Measurements from ENCODE around the gene XIST. TPM values are rescaled to one million over a fixed set of nuclear protein-coding genes. Genes with fewer than 3 reads are reported as not detected.

XIST gene
- total RNA-seq, 4 donors from 2014 or later, result 0.18 to 841 (median 269) TPM

- no peak overlapping the region for H3K27ac ChIP-seq
- TF ChIP-seq CTCF (IDR thresholded peaks at IDR 0.05), result no peak
- TF ChIP-seq POLR2A (IDR thresholded peaks at IDR 0.05), result no peak
- no peaks in the 10 kb centered on the region for H3K36me3 ChIP-seq
- no peaks in the 10 kb centered on the region for H3K4me1 ChIP-seq
- H3K4me3 ChIP-seq, result no peak overlapping the region
- DNase-seq, result no peak
- H3K9me3 ChIP-seq, result no peaks in the 10 kb centered on the region
- H3K27me3 ChIP-seq, result no peaks in the 10 kb centered on the region
These were observed 22.5 kb downstream of the XIST start for GRCh38 chrX:73829890-73830466.

GRCh38 chrX:73828080-73828720 is 24.3 kb downstream of the XIST start:
- no peak for DNase-seq
- Histone ChIP-seq H3K4me1 (no peaks in the 10 kb centered on the region), H3K36me3 (no peaks in the 10 kb centered on the region), H3K4me3 (no peak overlapping the region), H3K9me3 (no peaks in the 10 kb centered on the region), H3K27me3 (no peaks in the 10 kb centered on the region), H3K27ac (no peak overlapping the region)
- TF ChIP-seq POLR2A (IDR thresholded peaks at IDR 0.05), result no peak
- TF ChIP-seq CTCF (IDR thresholded peaks at IDR 0.05), result no peak

- H3K27ac ChIP-seq, result no peak overlapping the region
- H3K4me1 ChIP-seq, result no peaks in the 10 kb centered on the region
- H3K36me3 ChIP-seq, result no peaks in the 10 kb centered on the region
- TF ChIP-seq POLR2A (IDR thresholded peaks at IDR 0.05) (no peak), CTCF (IDR thresholded peaks at IDR 0.05) (no peak)
- H3K9me3 ChIP-seq, result no peaks in the 10 kb centered on the region
- H3K4me3 ChIP-seq, result no peak overlapping the region
- no peaks in the 10 kb centered on the region for H3K27me3 ChIP-seq
- DNase-seq, result no peak
These were observed 25.1 kb downstream of the XIST start for GRCh38 chrX:73827406-73827805.

DNA sequence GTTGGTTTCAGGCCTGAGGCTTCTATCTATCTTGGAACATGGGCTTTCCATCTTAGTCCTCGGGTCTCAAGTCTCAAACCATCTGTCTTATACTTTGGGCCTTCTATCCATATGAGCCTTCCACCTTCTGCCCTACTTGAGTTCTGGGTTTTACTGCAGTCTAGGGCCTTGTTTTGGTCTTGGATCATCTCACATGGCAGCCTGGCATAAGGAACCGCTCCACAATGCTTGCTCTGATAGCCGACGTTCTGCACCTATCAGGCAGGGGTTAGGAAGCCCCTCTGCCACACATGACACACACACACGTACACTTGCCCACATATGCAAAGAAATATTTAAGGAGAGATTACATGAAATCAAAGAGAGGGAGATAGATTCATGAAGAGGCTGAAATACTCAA is 25.5 kb downstream of the XIST start:
- DNase-seq, result no peak
- Histone ChIP-seq H3K9me3 (no peaks in the 10 kb centered on the region), H3K4me1 (no peaks in the 10 kb centered on the region), H3K36me3 (no peaks in the 10 kb centered on the region), H3K4me3 (no peak overlapping the region), H3K27me3 (no peaks in the 10 kb centered on the region), H3K27ac (no peak overlapping the region)
- no peak for TF ChIP-seq POLR2A (IDR thresholded peaks at IDR 0.05)
- TF ChIP-seq CTCF (IDR thresholded peaks at IDR 0.05), result no peak

- no peak for DNase-seq
- Histone ChIP-seq H3K27me3 (no peaks in the 10 kb centered on the region), H3K27ac (no peak overlapping the region), H3K4me3 (no peak overlapping the region), H3K36me3 (no peaks in the 10 kb centered on the region), H3K4me1 (no peaks in the 10 kb centered on the region), H3K9me3 (no peaks in the 10 kb centered on the region)
- TF ChIP-seq POLR2A (IDR thresholded peaks at IDR 0.05), result no peak
- TF ChIP-seq CTCF (IDR thresholded peaks at IDR 0.05), result no peak
These were observed 26.9 kb downstream of the XIST start for GRCh38 chrX:73825569-73825968.

All from Peyer's patch (tissue), 4 donors.